Measurements from ENCODE around the gene APOBEC3H.

- TF ChIP-seq, protein P1, sequence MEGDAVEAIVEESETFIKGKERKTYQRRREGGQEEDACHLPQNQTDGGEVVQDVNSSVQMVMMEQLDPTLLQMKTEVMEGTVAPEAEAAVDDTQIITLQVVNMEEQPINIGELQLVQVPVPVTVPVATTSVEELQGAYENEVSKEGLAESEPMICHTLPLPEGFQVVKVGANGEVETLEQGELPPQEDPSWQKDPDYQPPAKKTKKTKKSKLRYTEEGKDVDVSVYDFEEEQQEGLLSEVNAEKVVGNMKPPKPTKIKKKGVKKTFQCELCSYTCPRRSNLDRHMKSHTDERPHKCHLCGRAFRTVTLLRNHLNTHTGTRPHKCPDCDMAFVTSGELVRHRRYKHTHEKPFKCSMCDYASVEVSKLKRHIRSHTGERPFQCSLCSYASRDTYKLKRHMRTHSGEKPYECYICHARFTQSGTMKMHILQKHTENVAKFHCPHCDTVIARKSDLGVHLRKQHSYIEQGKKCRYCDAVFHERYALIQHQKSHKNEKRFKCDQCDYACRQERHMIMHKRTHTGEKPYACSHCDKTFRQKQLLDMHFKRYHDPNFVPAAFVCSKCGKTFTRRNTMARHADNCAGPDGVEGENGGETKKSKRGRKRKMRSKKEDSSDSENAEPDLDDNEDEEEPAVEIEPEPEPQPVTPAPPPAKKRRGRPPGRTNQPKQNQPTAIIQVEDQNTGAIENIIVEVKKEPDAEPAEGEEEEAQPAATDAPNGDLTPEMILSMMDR (IDR thresholded peaks at IDR 0.05; ENCODE audit: insufficient read depth, low read length, poor library complexity, severe bottlenecking): peak; percentile 36
- TF ChIP-seq EZH2phosphoT487 (conservative IDR thresholded peaks at IDR 0.05; ENCODE audit: low read length): no peak
These were observed 20.6 kb downstream of the APOBEC3H start for GRCh38 chr22:39117585-39118191.

All from SU-DHL-6 (cell line).